ENCODE measurements around the gene CCR6. TPM values are rescaled to one million over a fixed set of nuclear protein-coding genes. Genes with fewer than 3 reads are reported as not detected.

The CCR6 gene
- total RNA-seq, result not detected in 2 replicates

GRCh38 chr6:167122827-167123657, at the start of gene CCR6:
Gene CCR6 (plus strand): TSS chr6:167123096. CDS start chr6:167136135, 13,039 bp downstream.

GRCh38 chr6:167157863-167158262, 35.0 kb downstream of the CCR6 start, which contains the start of gene GPR31:
Gene GPR31 (minus strand): TSS chr6:167157980. CDS start chr6:167157831, 149 bp downstream.

Other genes starting within 250 kb of the CCR6 start
- 11.3 and 36.4 TPM in 2 replicates for gene RNASET2, start 166.5 kb upstream of the CCR6 start, total RNA-seq
- gene CEP43, start 123.7 kb upstream of the CCR6 start, total RNA-seq, result 24.6 and 35.5 TPM in 2 replicates
- not detected in 2 replicates for gene GPR31, start 34.9 kb downstream of the CCR6 start, total RNA-seq
- gene UNC93A, start 168.2 kb downstream of the CCR6 start, total RNA-seq, result not detected in 2 replicates
- 0.12 TPM in 1 of 2 replicates, not detected in the other for gene TTLL2, start 202.0 kb downstream of the CCR6 start, total RNA-seq